GM23338 (cell line): ENCODE results near the gene MKNK1.

Source experiments
- CTCF ChIP-seq, 2 experiments: fragments of 200-600 bp in 1 of 2; sonication (generic) in 1 of 2; conservative IDR thresholded peaks; 2 replicates each; pipeline versions ENCODE4 v1.5.1 to v1.6.1; 2016 to 2017; ENCODE audit warnings: antibody characterized with exemption in 2 of 2, low read depth in 2 of 2, mild to moderate bottlenecking in 2 of 2, moderate library complexity in 1 of 2
- POLR2AphosphoS5 ChIP-seq: IDR thresholded peaks from 2 replicates; pipeline ENCODE4 v1.6.1; 2016; ENCODE audit warnings: antibody characterized with exemption, low read depth
- REST ChIP-seq: IDR thresholded peaks from one replicate; pipeline ENCODE4 v1.6.1; 2018; ENCODE audit warnings: antibody characterized with exemption; ENCODE audit not compliant: unreplicated experiment

DNA sequence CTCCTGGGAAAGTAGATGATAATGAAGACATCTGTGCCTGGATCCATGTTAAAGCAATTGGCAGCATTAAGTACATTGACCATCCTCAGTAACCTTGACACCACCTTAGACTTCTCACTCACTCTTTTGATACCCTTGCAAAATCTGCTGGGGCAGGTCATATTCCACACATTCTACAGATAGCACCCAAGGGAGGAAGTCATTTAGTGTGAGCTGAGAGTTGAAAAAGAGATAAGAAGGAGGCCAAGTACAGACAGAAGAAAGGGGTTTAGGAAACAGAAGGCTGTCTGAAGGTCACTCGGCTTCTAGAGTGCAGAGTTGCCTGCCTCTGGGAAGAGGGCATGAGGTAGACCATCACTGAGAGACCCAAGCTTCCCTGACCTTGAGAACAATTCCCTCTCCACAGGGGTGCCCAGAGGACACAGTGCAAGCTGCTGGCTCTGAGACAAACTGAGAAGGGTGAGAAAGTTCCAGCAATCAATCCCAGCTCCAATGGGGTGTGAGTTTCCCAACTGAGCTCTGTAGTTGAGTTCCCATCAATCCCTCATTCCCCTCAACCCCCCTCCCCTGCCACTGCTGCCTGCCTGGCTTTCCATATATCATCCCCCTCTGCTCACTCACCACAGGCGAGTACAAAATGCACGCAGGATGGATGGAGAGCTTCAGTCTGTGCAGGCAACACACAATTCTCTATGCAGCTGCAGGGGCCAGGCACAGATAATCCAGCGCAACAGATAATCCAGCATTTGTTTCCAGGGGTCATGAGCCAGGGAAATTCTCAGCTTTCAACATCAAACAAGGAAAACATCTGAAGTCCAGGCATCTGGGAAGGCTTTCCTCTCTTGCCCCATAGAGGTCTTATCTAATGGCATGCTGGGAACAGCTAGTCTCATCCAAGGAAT, 19.9 kb upstream of the MKNK1 start:
- TF ChIP-seq POLR2AphosphoS5 (no peak), CTCF (conservative IDR thresholded peaks at IDR 0.05; ENCODE audit: low read depth in 2 of 2) (no peak), REST (no peak)
